Amniotic stem cell (primary cell): Measurements from ENCODE around the gene LTA.
"Not testable (repeated sequence)": the region's sequence is repeated elsewhere in the genome, so short reads cannot be mapped to it uniquely, and the experiment has no call there.

Experiments
- DNase-seq: peaks from one replicate; lab custom pipeline; 2025; lab: John Stamatoyannopoulos, UW

LTA gene

GRCh38 chr6:31541658-31542521 is 30.2 kb upstream of the LTA start, which contains the start of gene DDX39B:
TSS of gene DDX39B (minus strand) at chr6:31542003. CDS start at chr6:31540532, 1,471 bp downstream.
- DNase-seq: peak; percentile 92

GRCh38 chr6:31543639-31544038 is 28.4 kb upstream of the LTA start:
- DNase-seq: no peak

GRCh38 chr6:31544676-31545075 is 27.4 kb upstream of the LTA start:
- DNase-seq: no peak

GRCh38 chr6:31545291-31545690 is 26.8 kb upstream of the LTA start:
- DNase-seq: no peak

GRCh38 chr6:31546339-31546957 is 25.6 kb upstream of the LTA start, which contains the start of gene ATP6V1G2:
TSS of gene ATP6V1G2 (minus strand) at chr6:31546608. CDS start at chr6:31546559, 49 bp downstream.
- DNase-seq: peak; percentile 80

GRCh38 chr6:31546958-31547726 is 24.9 kb upstream of the LTA start, which contains the start of gene NFKBIL1:
TSS of gene NFKBIL1 (plus strand) at chr6:31547608. CDS start at chr6:31547695, 87 bp downstream.
- DNase-seq: peak; percentile 97

- DNase-seq: no peak
Measured at GRCh38 chr6:31547727-31548543, 24.2 kb upstream of the LTA start.

GRCh38 chr6:31548544-31548873 is 23.6 kb upstream of the LTA start:
- DNase-seq: no peak

- DNase-seq: not testable (repeated sequence)
Measured at GRCh38 chr6:31551371-31551770, 20.7 kb upstream of the LTA start.

GRCh38 chr6:31556307-31556706 is 15.8 kb upstream of the LTA start:
- DNase-seq: no peak

- DNase-seq: no peak
Measured at GRCh38 chr6:31557443-31558317, 14.4 kb upstream of the LTA start.

- no peak for DNase-seq
Measured at GRCh38 chr6:31558318-31558625, 13.8 kb upstream of the LTA start.

- no peak for DNase-seq
Measured at GRCh38 chr6:31558631-31559500, 13.2 kb upstream of the LTA start.

- DNase-seq: no peak
Measured at GRCh38 chr6:31559606-31559957, 12.5 kb upstream of the LTA start.

- DNase-seq: no peak
Measured at GRCh38 chr6:31559958-31560696, 12.0 kb upstream of the LTA start.

- DNase-seq: no peak
Measured at GRCh38 chr6:31560697-31561058, 11.4 kb upstream of the LTA start.

GRCh38 chr6:31567531-31568370 is 4.3 kb upstream of the LTA start:
- DNase-seq: no peak

GRCh38 chr6:31568537-31568961 is 3.5 kb upstream of the LTA start:
- no peak for DNase-seq
